RWPE1 (cell line): Measurements from ENCODE around the gene ZNF79.

Experiments used
- CTCF ChIA-PET: fragments of 350-600 bp; sonication (Branson Sonifier 250); formaldehyde crosslinking; extraction: SDS; loops from one replicate; lab custom pipeline; 2021; lab: Yijun Ruan, JAX
- POLR2A ChIA-PET: fragments of 400-600 bp; formaldehyde crosslinking; extraction: SDS; loops from one replicate; lab custom pipeline; 2020; ENCODE audit warnings: antibody characterized with exemption; ENCODE audit not compliant: low non-redundant PET; lab: Yijun Ruan, JAX
- DNase-seq: peaks from one replicate; pipeline ENCODE4 v3.0.0; 2012; ENCODE audit warnings: low spot score
- H3K27ac ChIP-seq: fragments of 450-650 bp; 2 replicates; pipeline ENCODE4 v1.5.1; 2017
- CTCF ChIP-seq: fragments of 450-650 bp; conservative IDR thresholded peaks from 2 replicates; pipeline ENCODE4 v1.5.1; 2017; ENCODE audit warnings: low read depth, mild to moderate bottlenecking

ZNF79 gene

DNA sequence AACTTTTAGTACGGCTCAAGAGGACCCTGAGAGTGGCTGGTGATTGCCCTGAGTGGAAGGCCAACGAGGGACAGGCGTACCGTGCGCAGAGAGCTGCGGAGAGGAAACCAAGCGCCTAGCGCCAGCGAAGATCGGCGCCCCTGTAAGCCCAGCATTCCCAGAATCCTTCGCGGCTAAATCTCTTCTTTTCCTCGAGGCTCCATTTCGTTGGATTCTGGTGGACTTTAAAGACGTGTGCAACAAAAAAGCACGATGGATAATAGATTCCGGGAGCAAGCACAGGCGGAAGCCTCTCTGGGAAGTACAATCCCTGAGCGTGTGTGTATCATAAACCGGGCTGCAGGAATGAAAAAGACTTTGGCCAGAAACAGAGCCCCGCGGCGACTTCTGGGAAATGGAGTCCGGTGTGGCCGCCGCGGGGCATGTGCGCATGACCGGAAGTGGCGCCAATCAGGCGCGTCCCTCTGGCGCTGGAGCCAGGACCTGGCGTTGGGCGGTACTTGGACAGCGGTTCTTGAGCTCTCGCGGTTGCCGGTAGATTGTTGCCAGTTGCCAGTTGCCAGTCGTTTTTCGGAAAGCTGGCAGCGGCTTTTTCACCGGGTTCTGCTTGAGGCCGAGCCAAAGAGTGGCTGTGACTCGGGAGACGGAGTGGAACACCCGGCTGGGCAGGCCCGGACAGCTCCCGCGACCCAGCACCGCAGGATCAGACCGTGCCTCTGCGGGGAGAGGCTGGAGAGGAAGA lies at the start of gene ZNF79:
Gene ZNF79 (plus strand): TSS at position 449 of the 742 bp plus-strand sequence. CDS start 406 bp downstream, outside the sequence.
- no peak for TF ChIP-seq CTCF
- DNase-seq: peak; percentile 99
- POLR2A ChIA-PET: interaction anchor here (0.8 to 0.9 kb wide), 2 partner anchors 20 to 27 kb away, joined by 3 to 4 read pairs; no protein-coding TSS in a partner anchor
- peak within 1 kb of the TSS; percentile 96 for H3K27ac ChIP-seq
- CTCF ChIA-PET: interaction anchor here (0.7 kb wide), 1 partner anchor 146 kb away, joined by 3 read pairs; no protein-coding TSS in a partner anchor

GRCh38 chr9:127380479-127380878 lies 43.7 kb upstream of the ZNF79 start:
- no peak overlapping the region for H3K27ac ChIP-seq
- ChIA-PET POLR2A (no interaction called here), CTCF (no interaction called here)
- no peak for DNase-seq
- no peak for TF ChIP-seq CTCF

- POLR2A ChIA-PET: no interaction called here
- no peak overlapping the region for H3K27ac ChIP-seq
- CTCF ChIA-PET: no interaction called here
- TF ChIP-seq CTCF: no peak
- no peak for DNase-seq
Measured at GRCh38 chr9:127382541-127382940, 41.6 kb upstream of the ZNF79 start.

GRCh38 chr9:127384016-127384730 lies 40.0 kb upstream of the ZNF79 start:
- no peak for TF ChIP-seq CTCF
- ChIA-PET CTCF (interaction anchor here (0.6 kb wide), 1 partner anchor 63 kb away, joined by 3 read pairs; no protein-coding TSS in a partner anchor), POLR2A (no interaction called here)
- no peak overlapping the region for H3K27ac ChIP-seq
- DNase-seq: no peak

DNA sequence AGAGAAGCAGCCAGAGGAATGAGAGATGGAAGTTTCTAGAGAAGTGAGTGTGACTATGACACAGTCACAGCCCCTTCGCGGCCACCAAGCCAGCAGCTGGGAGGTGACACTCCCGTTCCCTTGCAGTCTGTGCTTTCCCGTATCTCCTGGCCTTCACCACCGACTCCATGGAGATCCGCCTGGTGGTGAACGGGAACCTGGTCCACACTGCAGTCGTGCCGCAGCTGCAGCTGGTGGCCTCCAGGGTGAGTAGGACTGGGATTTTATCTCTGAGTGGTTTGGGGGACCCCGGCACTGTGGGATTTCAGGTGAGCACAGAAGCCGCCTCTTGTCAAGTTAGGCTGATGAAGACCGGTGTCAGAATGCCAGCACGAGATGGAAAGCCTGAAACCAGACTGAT lies 39.3 kb upstream of the ZNF79 start:
- POLR2A ChIA-PET: no interaction called here
- DNase-seq: no peak
- CTCF ChIA-PET: no interaction called here
- H3K27ac ChIP-seq: no peak overlapping the region
- no peak for TF ChIP-seq CTCF

- TF ChIP-seq CTCF: no peak
- no peak overlapping the region for H3K27ac ChIP-seq
- ChIA-PET POLR2A (no interaction called here), CTCF (interaction anchor here (1.1 kb wide), 1 partner anchor 20 kb away, joined by 3 read pairs; no protein-coding TSS in a partner anchor)
- DNase-seq: no peak
Measured at GRCh38 chr9:127386249-127386648, 37.9 kb upstream of the ZNF79 start.
